Measurements from ENCODE around the gene TRIML2. TPM values are rescaled to one million over a fixed set of nuclear protein-coding genes. Genes with fewer than 3 reads are reported as not detected.

Gene TRIML2
- total RNA-seq, 4 donors from 2014 or later = not detected

DNA sequence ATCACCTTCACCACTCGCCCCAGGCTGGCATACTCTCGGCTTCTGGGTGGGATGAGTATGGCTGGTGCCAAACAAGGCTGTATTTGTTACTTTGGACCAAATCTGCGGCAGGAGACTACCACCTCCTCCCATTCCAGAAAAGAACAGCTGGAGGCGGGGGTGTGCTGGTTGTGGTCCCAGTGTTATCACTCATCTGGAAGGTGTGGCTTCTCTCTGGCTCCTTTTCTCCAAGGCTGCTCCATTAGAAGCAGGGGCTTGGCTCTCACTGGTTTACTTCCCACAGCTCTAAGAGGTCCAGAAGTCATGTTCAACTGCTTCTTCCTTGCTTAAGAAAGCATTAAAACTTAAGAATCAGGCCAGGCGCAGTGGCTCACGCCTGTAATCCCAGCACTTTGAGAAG is 2.6 kb upstream of the TRIML2 start:
- H3K27ac ChIP-seq = no peak overlapping the region
- no peaks in the 10 kb centered on the region for H3K4me1 ChIP-seq
- H3K27me3 ChIP-seq = no peaks in the 10 kb centered on the region
- DNase-seq (ENCODE audit: low spot score in 2 of 2) = no peak
- no peak overlapping the region for H3K4me3 ChIP-seq
- 74% methylated on average over 5 of the region's 6 CpGs for WGBS
- H3K36me3 ChIP-seq = no peaks in the 10 kb centered on the region
- TF ChIP-seq POLR2AphosphoS5 (IDR thresholded peaks at IDR 0.05) (no peak), POLR2A (IDR thresholded peaks at IDR 0.05) (no peak), EP300 (IDR thresholded peaks at IDR 0.05) (no peak)
- TF ChIP-seq, protein P1, sequence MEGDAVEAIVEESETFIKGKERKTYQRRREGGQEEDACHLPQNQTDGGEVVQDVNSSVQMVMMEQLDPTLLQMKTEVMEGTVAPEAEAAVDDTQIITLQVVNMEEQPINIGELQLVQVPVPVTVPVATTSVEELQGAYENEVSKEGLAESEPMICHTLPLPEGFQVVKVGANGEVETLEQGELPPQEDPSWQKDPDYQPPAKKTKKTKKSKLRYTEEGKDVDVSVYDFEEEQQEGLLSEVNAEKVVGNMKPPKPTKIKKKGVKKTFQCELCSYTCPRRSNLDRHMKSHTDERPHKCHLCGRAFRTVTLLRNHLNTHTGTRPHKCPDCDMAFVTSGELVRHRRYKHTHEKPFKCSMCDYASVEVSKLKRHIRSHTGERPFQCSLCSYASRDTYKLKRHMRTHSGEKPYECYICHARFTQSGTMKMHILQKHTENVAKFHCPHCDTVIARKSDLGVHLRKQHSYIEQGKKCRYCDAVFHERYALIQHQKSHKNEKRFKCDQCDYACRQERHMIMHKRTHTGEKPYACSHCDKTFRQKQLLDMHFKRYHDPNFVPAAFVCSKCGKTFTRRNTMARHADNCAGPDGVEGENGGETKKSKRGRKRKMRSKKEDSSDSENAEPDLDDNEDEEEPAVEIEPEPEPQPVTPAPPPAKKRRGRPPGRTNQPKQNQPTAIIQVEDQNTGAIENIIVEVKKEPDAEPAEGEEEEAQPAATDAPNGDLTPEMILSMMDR (IDR thresholded peaks at IDR 0.05) = no peak
- H3K9me3 ChIP-seq = no peaks in the 10 kb centered on the region

DNA sequence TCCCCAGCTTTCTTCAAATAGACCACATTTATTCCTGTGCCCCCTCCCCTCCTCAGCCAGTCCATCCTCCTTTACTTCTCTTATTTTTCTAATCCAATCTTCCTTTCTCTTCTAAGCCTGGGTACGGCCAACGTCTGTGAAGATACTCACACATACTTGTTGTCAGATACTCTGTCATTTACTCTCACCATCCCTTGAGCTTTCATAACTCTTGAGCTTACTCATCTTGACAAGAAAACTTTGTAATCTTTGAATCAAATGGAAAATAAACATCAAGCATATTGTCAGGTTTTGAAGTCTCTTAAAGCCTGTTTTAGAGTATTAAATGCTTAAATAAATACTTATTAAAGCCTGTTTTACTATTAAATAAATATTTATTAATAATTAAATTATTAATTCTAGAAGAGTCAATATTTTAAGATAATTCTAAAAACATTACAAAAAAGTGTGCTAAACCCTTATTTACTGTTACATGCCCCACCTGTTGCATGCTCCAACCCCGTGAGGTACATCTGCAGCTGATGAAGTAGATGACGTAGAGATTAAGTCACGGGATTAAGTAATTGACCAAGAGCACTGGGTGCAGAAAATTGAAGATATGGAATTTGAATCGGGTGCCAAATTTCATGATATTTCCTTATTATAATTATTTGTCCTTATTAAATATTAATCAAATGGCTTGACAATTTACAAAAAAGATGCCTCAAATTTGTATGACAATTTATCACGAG is 1.5 kb upstream of the TRIML2 start:
- no peak for DNase-seq (ENCODE audit: low spot score in 2 of 2)
- 67% methylated on average over 7 of the region's 7 CpGs for WGBS
- H3K27ac ChIP-seq = no peak overlapping the region
- no peak overlapping the region for H3K4me3 ChIP-seq
- no peaks in the 10 kb centered on the region for H3K27me3 ChIP-seq
- no peaks in the 10 kb centered on the region for H3K9me3 ChIP-seq
- TF ChIP-seq POLR2A (IDR thresholded peaks at IDR 0.05) (no peak), POLR2AphosphoS5 (IDR thresholded peaks at IDR 0.05) (no peak), EP300 (IDR thresholded peaks at IDR 0.05) (no peak)
- TF ChIP-seq, protein P1 (IDR thresholded peaks at IDR 0.05) = no peak
- no peaks in the 10 kb centered on the region for H3K4me1 ChIP-seq
- H3K36me3 ChIP-seq = no peaks in the 10 kb centered on the region

DNA sequence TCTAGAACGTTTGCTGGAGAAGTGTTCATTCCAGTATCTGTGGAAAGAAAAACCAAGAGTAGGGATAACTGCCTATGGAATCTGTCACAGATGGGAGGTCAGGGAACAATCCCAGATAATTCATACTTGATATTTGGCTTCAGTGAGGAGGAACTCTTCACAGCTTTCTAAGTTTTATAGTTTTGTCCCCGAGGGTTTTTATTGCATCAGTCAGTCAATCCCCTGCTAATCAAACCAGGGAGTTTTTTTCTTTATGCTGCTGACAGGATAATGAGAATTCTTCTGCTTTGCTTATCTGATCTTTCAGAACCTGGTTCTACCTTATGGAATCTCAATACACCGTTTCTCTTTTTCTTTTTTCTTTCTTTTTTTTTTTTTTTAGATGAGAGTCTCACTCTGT is 633 bp upstream of the TRIML2 start:
- DNase-seq (ENCODE audit: low spot score in 2 of 2) = no peak
- H3K27ac ChIP-seq = no peak overlapping the region
- 14% methylated on average over 3 of the region's 3 CpGs for WGBS
- H3K27me3 ChIP-seq = no peaks in the 10 kb centered on the region
- H3K36me3 ChIP-seq = no peaks in the 10 kb centered on the region
- TF ChIP-seq POLR2A (IDR thresholded peaks at IDR 0.05) (no peak), EP300 (IDR thresholded peaks at IDR 0.05) (no peak), POLR2AphosphoS5 (IDR thresholded peaks at IDR 0.05) (no peak)
- TF ChIP-seq, protein P1 (IDR thresholded peaks at IDR 0.05) = no peak
- H3K4me1 ChIP-seq = no peaks in the 10 kb centered on the region
- no peaks in the 10 kb centered on the region for H3K9me3 ChIP-seq
- H3K4me3 ChIP-seq = no peak overlapping the region

DNA sequence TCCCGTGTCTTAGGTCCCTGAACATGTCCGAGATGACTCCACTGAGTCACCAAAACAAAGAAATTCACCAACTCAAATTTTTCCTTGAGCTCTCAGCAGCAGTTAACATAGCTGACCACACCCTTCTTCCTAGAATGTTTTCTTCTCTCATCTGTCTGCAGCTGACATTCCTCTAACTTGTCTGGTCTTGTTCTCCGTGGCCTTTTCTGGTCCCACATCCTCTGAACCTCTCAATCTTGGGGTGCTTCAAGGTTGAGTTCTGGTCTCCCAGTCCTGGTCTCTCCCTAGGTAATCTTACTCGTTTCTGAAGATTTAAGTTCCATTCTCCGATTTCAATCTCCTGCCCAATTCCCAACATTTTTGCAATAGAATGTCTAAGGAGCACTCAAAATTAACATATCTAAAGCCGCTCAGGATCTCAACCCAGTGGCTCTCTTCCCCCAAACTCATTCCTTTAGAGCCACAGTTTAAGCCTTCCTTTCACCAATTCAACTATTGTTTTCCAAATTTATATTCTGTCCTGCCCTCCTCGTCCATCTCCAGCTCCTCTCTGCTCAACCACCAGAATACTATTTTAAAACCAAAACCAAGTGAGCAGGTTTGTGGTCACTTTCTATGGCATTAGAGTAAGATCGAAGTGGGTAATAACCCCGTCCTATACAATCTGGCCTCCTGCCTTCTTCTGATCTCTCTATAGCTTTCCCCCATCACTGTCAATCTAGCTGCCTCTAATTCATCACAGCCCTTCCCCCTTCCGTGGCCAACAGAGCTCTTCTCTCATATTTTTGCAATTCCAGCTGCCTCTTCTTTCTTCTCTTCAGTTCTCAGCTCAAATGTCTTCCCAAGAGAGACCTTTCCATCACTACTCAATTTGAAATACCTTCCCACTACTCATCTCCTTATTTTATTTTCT is 1.2 kb downstream of the TRIML2 start:
- DNase-seq (ENCODE audit: low spot score in 2 of 2) = no peak
- Histone ChIP-seq H3K4me1 (no peaks in the 10 kb centered on the region), H3K27ac (no peak overlapping the region), H3K36me3 (no peaks in the 10 kb centered on the region), H3K9me3 (no peaks in the 10 kb centered on the region), H3K27me3 (no peaks in the 10 kb centered on the region), H3K4me3 (no peak overlapping the region)
- TF ChIP-seq EP300 (IDR thresholded peaks at IDR 0.05) (no peak), POLR2AphosphoS5 (IDR thresholded peaks at IDR 0.05) (no peak)
- TF ChIP-seq, protein P1 (IDR thresholded peaks at IDR 0.05) = no peak
- WGBS = 54% methylated on average over 10 of the region's 10 CpGs

DNA sequence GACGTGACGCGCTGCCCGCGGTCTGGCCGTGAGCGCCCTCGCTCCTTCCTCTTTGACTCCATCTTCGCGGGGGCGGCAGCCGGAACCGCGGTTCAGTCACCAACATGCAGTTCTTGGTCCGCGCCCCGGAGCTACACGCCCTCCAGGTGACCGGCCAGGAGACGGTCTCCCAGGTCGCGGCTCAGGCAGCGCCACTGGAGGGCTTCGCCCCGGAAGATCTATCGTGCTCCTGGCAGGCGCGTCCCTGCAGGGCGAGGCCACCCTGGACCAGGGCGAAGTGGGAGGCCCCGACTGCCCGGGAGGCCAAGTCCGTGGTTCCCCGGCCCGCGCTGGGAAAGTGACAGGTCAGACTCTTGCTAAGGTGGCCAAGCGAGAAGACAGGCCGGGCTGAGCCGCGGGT is 2.9 kb downstream of the TRIML2 start:
- H3K27me3 ChIP-seq = no peaks in the 10 kb centered on the region
- H3K4me3 ChIP-seq = no peak overlapping the region
- no peaks in the 10 kb centered on the region for H3K36me3 ChIP-seq
- H3K27ac ChIP-seq = no peak overlapping the region
- no peak for DNase-seq (ENCODE audit: low spot score in 2 of 2)
- TF ChIP-seq POLR2AphosphoS5 (IDR thresholded peaks at IDR 0.05) (no peak), EP300 (IDR thresholded peaks at IDR 0.05) (no peak), POLR2A (IDR thresholded peaks at IDR 0.05) (no peak)
- TF ChIP-seq, protein P1 (IDR thresholded peaks at IDR 0.05) = no peak
- no peaks in the 10 kb centered on the region for H3K9me3 ChIP-seq
- H3K4me1 ChIP-seq = no peaks in the 10 kb centered on the region
- WGBS = 98% methylated on average over 37 of the region's 40 CpGs

All from suprapubic skin (tissue), 4 donors.